Endothelial cell (in vitro differentiated cells): ENCODE measurements around the gene SNTB2. TPM values are rescaled to one million over a fixed set of nuclear protein-coding genes. Genes with fewer than 3 reads are reported as not detected.
A peak's percentile ranks its signal among the peaks of the same experiment; 100 is the strongest.

Source experiments
- DNase-seq: peaks from one replicate; pipeline ENCODE4 v3.0.0; 2021; ENCODE audit warnings: low spot score
- H3K27ac Mint-ChIP-seq: one replicate; pipeline ENCODE4 v1.8.0; 2021; ENCODE audit warnings: mixed read lengths, inconsistent platforms; ENCODE audit not compliant: unreplicated experiment
- H3K27me3 Mint-ChIP-seq: one replicate; pipeline ENCODE4 v1.8.0; 2021; ENCODE audit warnings: mild to moderate bottlenecking, moderate library complexity, mixed read lengths, inconsistent platforms; ENCODE audit not compliant: unreplicated experiment
- H3K36me3 Mint-ChIP-seq: one replicate; pipeline ENCODE4 v1.8.0; 2021; ENCODE audit warnings: mild to moderate bottlenecking, low read depth, mixed read lengths, inconsistent platforms; ENCODE audit not compliant: unreplicated experiment
- H3K4me1 Mint-ChIP-seq: one replicate; pipeline ENCODE4 v1.8.0; 2021; ENCODE audit warnings: mild to moderate bottlenecking, mixed read lengths, inconsistent platforms; ENCODE audit not compliant: unreplicated experiment
- H3K4me3 Mint-ChIP-seq: one replicate; pipeline ENCODE4 v1.8.0; 2021; ENCODE audit warnings: mild to moderate bottlenecking, mixed read lengths, inconsistent platforms; ENCODE audit not compliant: unreplicated experiment
- H3K9me3 Mint-ChIP-seq: one replicate; pipeline ENCODE4 v1.8.0; 2021; ENCODE audit warnings: mixed read lengths, inconsistent platforms; ENCODE audit not compliant: unreplicated experiment
- total RNA-seq: library from RNA; stranded (reverse); fragmentation: NEBNext Ultra II Directional; extraction: Animal tissue kit (Norgen Biotek cat#: 25700); gene quantifications from one replicate; pipeline ENCODE4 v1.2.1, GENCODE V29; 2021; ENCODE audit not compliant: unreplicated experiment
- TF ChIP-seq, protein P1 (sequence below): fragments of 200-600 bp; sonication (generic); IDR thresholded peaks from one replicate; pipeline ENCODE4 v1.5.0; 2021; ENCODE audit warnings: antibody characterized with exemption; ENCODE audit not compliant: unreplicated experiment

Gene SNTB2
- total RNA-seq, 1 donor from 2014 or later: 16.8 TPM

DNA sequence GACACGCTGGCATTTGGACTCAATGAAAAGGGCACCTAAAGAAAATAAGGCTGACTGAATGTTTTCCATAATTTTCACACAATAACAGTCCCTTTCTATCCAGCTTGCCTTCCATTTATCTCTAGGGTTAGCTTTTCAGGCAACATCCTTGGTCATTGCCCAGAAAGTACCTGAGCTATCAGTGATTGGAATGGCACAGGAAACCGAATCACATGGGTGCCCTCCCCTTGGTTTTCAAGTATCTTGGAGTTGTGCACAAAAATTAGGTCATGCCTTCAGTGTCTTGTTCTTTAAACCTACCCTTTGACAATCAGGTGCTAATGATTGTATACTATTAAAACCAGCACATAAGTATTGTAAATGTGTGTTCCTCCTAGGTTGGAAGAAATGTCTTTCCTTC is 120.9 kb downstream of the SNTB2 start:
- no peak overlapping the region for H3K27ac Mint-ChIP-seq
- TF ChIP-seq, protein P1, sequence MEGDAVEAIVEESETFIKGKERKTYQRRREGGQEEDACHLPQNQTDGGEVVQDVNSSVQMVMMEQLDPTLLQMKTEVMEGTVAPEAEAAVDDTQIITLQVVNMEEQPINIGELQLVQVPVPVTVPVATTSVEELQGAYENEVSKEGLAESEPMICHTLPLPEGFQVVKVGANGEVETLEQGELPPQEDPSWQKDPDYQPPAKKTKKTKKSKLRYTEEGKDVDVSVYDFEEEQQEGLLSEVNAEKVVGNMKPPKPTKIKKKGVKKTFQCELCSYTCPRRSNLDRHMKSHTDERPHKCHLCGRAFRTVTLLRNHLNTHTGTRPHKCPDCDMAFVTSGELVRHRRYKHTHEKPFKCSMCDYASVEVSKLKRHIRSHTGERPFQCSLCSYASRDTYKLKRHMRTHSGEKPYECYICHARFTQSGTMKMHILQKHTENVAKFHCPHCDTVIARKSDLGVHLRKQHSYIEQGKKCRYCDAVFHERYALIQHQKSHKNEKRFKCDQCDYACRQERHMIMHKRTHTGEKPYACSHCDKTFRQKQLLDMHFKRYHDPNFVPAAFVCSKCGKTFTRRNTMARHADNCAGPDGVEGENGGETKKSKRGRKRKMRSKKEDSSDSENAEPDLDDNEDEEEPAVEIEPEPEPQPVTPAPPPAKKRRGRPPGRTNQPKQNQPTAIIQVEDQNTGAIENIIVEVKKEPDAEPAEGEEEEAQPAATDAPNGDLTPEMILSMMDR: no peak
- H3K9me3 Mint-ChIP-seq: no peaks in the 10 kb centered on the region
- no peak for DNase-seq
- H3K36me3 Mint-ChIP-seq: peaks cover 13% of the 10 kb centered on the region
- peaks cover 31% of the 10 kb centered on the region for H3K4me1 Mint-ChIP-seq
- no peak overlapping the region for H3K4me3 Mint-ChIP-seq
- peaks cover 5% of the 10 kb centered on the region for H3K27me3 Mint-ChIP-seq

DNA sequence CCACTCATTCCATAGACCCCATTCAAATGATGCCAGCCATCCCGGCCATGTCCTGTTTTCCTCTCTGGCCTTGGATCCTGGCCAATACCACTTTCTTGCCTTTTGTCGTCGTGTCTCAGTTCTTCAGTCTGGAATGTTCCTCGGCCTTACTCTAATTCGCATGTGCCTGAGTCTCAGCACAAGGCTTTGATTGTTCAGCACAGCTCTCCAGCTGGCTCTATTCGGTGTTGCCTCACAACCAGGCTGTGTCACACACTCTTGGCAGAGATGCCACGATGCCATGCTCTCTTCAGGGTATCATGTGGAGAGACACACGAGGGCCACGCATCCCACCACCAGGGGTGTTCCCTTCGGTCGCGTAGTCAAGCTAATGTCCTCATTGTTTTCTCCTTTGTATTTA is 122.4 kb downstream of the SNTB2 start:
- TF ChIP-seq, protein P1: no peak
- H3K27ac Mint-ChIP-seq: no peak overlapping the region
- no peak overlapping the region for H3K4me3 Mint-ChIP-seq
- peaks cover 19% of the 10 kb centered on the region for H3K4me1 Mint-ChIP-seq
- no peak for DNase-seq
- H3K9me3 Mint-ChIP-seq: no peaks in the 10 kb centered on the region
- peaks cover 17% of the 10 kb centered on the region for H3K36me3 Mint-ChIP-seq
- H3K27me3 Mint-ChIP-seq: peaks cover 8% of the 10 kb centered on the region

DNA sequence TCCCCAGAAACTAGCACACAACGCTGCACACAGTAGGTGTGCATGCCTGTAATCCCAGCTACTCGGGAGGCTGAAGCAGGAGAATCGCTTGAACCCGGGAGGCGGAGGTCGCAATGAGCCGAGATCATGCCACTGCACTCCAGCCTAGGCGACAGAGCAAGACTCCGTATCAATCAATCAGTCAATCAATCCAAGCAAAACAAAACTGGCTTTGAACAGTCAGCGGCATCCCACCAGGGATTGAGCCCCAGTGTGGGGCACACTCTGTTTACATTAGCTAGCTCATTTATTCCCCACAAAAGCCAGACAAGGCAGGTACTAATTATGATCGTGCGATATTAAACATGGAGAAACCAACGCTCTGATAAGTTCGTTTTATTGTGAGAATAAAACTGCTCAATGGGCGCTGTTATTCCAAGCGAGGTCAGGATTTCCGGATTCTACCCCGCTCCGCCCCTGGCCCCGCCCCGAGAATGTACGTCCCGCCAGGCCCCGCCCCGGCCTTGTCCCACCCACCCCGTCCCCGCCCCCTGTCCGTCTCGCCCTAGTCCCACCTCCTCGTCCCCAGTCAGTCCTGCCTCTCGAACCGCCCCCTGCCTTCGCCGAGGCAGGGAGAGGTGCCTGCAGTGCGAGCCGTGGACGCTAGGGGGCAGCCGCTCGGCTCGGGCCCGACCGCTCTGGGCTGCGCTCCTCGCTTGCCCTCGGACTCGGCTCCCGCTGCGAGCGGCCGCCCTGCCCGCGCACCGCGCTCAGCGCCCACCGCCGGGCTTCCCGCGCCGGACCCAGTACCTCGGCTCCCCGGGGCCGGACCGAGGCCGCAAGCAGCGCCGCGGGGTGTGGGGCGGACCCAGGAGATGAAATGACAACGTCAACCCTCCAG is 123.9 kb downstream of the SNTB2 start, which contains the start of gene VPS4A:
Gene VPS4A (plus strand): TSS at position 698 of the 880 bp plus-strand sequence. CDS start 162 bp downstream, at position 860.
- peak; percentile 100 for DNase-seq
- TF ChIP-seq, protein P1: peak; percentile 92
- Mint-ChIP-seq H3K27ac (peak within 1 kb of the TSS; percentile 98), H3K27me3 (peaks cover 11% of the 10 kb centered on the region), H3K4me3 (peak within 1 kb of the TSS; percentile 100), H3K36me3 (peaks cover 18% of the 10 kb centered on the region), H3K4me1 (peaks cover 19% of the 10 kb centered on the region), H3K9me3 (no peaks in the 10 kb centered on the region)

DNA sequence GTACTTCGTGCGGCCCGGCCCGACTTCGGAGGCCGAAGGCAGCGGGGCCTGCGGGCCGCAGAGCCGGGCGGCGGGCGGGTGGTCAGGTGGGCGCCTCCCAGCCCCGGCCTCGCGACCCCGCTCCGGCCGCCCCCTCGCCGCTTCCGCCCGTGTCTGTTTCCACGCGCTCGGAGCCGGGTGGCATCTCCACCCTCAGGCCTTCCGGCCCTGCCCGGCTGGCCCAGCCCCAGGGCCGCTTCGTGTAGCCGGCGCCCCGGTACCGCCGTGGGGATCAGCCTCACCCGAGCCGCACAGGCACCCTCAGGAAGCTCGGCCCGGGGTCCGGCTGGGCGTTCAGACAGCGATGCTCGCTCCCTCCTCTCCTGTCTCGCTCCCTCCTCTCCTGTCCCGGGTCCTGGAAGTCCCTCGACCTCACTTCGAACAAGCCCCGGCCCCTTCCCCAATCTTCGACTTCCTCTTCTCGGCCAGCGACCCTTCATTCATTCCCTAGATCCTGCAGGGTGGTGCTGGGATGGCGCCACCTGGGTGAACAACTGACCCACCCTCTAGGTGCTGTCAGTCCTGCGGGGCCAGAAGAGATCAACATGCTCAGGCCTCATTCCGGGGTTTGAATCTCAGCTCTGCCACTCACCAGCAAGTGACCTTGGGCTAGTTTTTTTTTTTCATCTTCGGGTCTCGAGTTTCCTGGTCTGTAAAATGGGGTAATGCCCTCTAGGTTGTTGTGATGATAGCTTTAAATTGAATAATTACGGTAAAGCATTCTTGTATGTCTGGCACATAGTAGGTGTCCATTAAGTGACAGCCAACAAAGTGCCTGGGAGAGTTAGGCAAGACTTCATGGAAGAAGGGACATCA is 124.8 kb downstream of the SNTB2 start:
- TF ChIP-seq, protein P1: no peak
- Mint-ChIP-seq H3K27ac (peak overlapping the region; percentile 93), H3K4me1 (peaks cover 19% of the 10 kb centered on the region), H3K4me3 (peak overlapping the region; percentile 100), H3K36me3 (peaks cover 25% of the 10 kb centered on the region), H3K27me3 (peaks cover 12% of the 10 kb centered on the region), H3K9me3 (no peaks in the 10 kb centered on the region)
- peak; percentile 49 for DNase-seq
